K562 (cell line): ENCODE data around the gene TAF1A. TPM values are rescaled to one million over a fixed set of nuclear protein-coding genes. Genes with fewer than 3 reads are reported as not detected.

Experiments used
- ARHGAP35 ChIP-seq: fragments of 450-650 bp; IDR thresholded peaks from 2 replicates; pipeline ENCODE4 v1.6.1; 2018; ENCODE audit not compliant: partially characterized antibody
- ARID1B ChIP-seq: fragments of 450-650 bp; IDR thresholded peaks from 2 replicates; pipeline ENCODE4 v1.6.1; 2016; ENCODE audit warnings: antibody characterized with exemption, mild to moderate bottlenecking, inconsistent platforms
- CREB1 ChIP-seq, 2 experiments: sonication (generic) in 1 of 2; formaldehyde crosslinking in 1 of 2; IDR thresholded peaks; 2 replicates each; pipeline versions ENCODE4 v1.6.1 to v1.8.0; 2012 to 2022; ENCODE audit warnings: inconsistent platforms in 1 of 2, mild to moderate bottlenecking in 1 of 2, missing genetic modification reagents in 1 of 2, moderate library complexity in 1 of 2
- FOSL1 ChIP-seq: fragments of 200-800 bp; sonication (Bioruptor generic); conservative IDR thresholded peaks from 2 replicates; pipeline ENCODE4 v1.6.1; 2016; ENCODE audit warnings: missing genetic modification characterization, missing compliant biosample characterization
- FOXJ2 ChIP-seq: fragments of 200-800 bp; sonication (Bioruptor generic); IDR thresholded peaks from 2 replicates; pipeline ENCODE4 v1.6.1; 2016; ENCODE audit warnings: missing genetic modification characterization, missing compliant biosample characterization
- HMGN3 ChIP-seq: IDR thresholded peaks from 2 replicates; pipeline ENCODE4 v1.6.1; 2011; ENCODE audit warnings: borderline replicate concordance, low read depth, mild to moderate bottlenecking, mixed read lengths, low read length; ENCODE audit not compliant: insufficient read length; ENCODE audit errors: extremely low read depth
- LCOR ChIP-seq: sonication (generic); formaldehyde crosslinking; IDR thresholded peaks from 2 replicates; pipeline ENCODE4 v1.8.0; 2022; ENCODE audit warnings: mild to moderate bottlenecking, missing genetic modification reagents
- OTX1 ChIP-seq: fragments of 450-650 bp; formaldehyde crosslinking; IDR thresholded peaks from 2 replicates; pipeline ENCODE4 v1.4.0; 2022; ENCODE audit warnings: mild to moderate bottlenecking
- PHB ChIP-seq: fragments of 250-450 bp; sonication (Bioruptor Pico); IDR thresholded peaks from 2 replicates; pipeline ENCODE4 v1.5.0; 2021
- PHTF2 ChIP-seq: fragments of 250-450 bp; sonication (Bioruptor Pico); IDR thresholded peaks from 2 replicates; pipeline ENCODE4 v1.5.0; 2021; ENCODE audit warnings: mild to moderate bottlenecking
- PPARD ChIP-seq: fragments of 250-450 bp; sonication (Bioruptor Pico); IDR thresholded peaks from 2 replicates; pipeline ENCODE4 v1.8.0; 2022; ENCODE audit warnings: inconsistent platforms, mild to moderate bottlenecking, moderate library complexity
- PTRF ChIP-seq: fragments of 450-650 bp; IDR thresholded peaks from 2 replicates; pipeline ENCODE4 v1.6.1; 2016; ENCODE audit warnings: mild to moderate bottlenecking, missing genetic modification characterization, missing compliant biosample characterization
- PURB ChIP-seq: sonication (generic); formaldehyde crosslinking; IDR thresholded peaks from 2 replicates; pipeline ENCODE4 v1.9.0; 2021; ENCODE audit warnings: low read depth, mild to moderate bottlenecking, missing genetic modification reagents
- RBM14 ChIP-seq: fragments of 200-400 bp; formaldehyde crosslinking; IDR thresholded peaks from 2 replicates; pipeline ENCODE4 v1.6.1; 2018; ENCODE audit warnings: low read depth, mild to moderate bottlenecking, low read length, moderate library complexity, borderline replicate concordance; ENCODE audit not compliant: insufficient read depth
- SAFB2 ChIP-seq: fragments of 200-400 bp; formaldehyde crosslinking; IDR thresholded peaks from 2 replicates; pipeline ENCODE4 v1.6.1; 2018; ENCODE audit warnings: borderline replicate concordance, low read length, low read depth, moderate library complexity; ENCODE audit not compliant: severe bottlenecking
- ZC3H11A ChIP-seq: IDR thresholded peaks from 2 replicates; pipeline ENCODE4 v1.6.1; 2012; ENCODE audit warnings: low read depth, low read length, improper control_type of control experiment
- ZNF316 ChIP-seq: fragments of 450-650 bp; IDR thresholded peaks from 2 replicates; pipeline ENCODE4 v1.6.1; 2016
- ZNF766 ChIP-seq: fragments of 200-800 bp; sonication (Bioruptor generic); conservative IDR thresholded peaks from 2 replicates; pipeline ENCODE4 v1.6.1; 2016; ENCODE audit warnings: missing genetic modification characterization, missing compliant biosample characterization
- polyA plus RNA-seq, 8 experiments: library from polyadenylated mRNA; depleted of rRNA in 4 of 8; stranded (reverse) in 5 of 8; unstranded in 3 of 8; fragments of >200 nt; fragmentation: Nextera tagmentation in 2 of 8; fragmentation: Illumina TruSeq in 1 of 8; extraction: Ambion mirVana in 2 of 8; extraction: Trizol in 1 of 8; gene quantifications; 2 replicates each; pipeline versions ENCODE4 v1.2.1 to v1.2.3, GENCODE V29; 2011 to 2014; ENCODE audit warnings: inconsistent platforms in 1 of 8, missing spikeins in 1 of 8
- total RNA-seq, 7 experiments: library from RNA; depleted of rRNA in 6 of 7; stranded (reverse); fragments of >200 nt in 6 of 7; fragmentation: Illumina TruSeq in 2 of 7; extraction: Trizol in 2 of 7; gene quantifications; 2 replicates each; pipeline versions ENCODE4 v1.2.1 to v1.2.3, GENCODE V29; 2011 to 2021; ENCODE audit warnings: low replicate concordance in 1 of 7
- TF ChIP-seq, protein P1 (sequence below): fragments of 450-650 bp; formaldehyde crosslinking; IDR thresholded peaks from 2 replicates; pipeline ENCODE4 v1.4.0; 2020; ENCODE audit warnings: mild to moderate bottlenecking, moderate library complexity
- TF ChIP-seq, protein P2 (sequence below): fragments of 250-450 bp; sonication (Bioruptor Pico); IDR thresholded peaks from 2 replicates; pipeline ENCODE4 v1.6.1; 2021; ENCODE audit warnings: mild to moderate bottlenecking
- TF ChIP-seq, protein P3 (sequence below): fragments of 200-800 bp; sonication (Bioruptor generic); IDR thresholded peaks from 2 replicates; pipeline ENCODE4 v1.6.1; 2017; ENCODE audit warnings: missing genetic modification characterization, missing compliant biosample characterization
- TF ChIP-seq, protein P4 (sequence below): IDR thresholded peaks from 3 replicates; pipeline ENCODE4 v1.6.1; 2011; ENCODE audit warnings: borderline replicate concordance, mild to moderate bottlenecking, moderate library complexity; ENCODE audit not compliant: insufficient read length; ENCODE audit errors: extremely low read depth

Gene TAF1A
- total and polyA plus RNA-seq, 9 of the 15 experiments (the other 6 are each of a cell fraction or from before 2014, with no cell fraction given) = 17.8 to 36.8 (median 25.3) TPM

DNA sequence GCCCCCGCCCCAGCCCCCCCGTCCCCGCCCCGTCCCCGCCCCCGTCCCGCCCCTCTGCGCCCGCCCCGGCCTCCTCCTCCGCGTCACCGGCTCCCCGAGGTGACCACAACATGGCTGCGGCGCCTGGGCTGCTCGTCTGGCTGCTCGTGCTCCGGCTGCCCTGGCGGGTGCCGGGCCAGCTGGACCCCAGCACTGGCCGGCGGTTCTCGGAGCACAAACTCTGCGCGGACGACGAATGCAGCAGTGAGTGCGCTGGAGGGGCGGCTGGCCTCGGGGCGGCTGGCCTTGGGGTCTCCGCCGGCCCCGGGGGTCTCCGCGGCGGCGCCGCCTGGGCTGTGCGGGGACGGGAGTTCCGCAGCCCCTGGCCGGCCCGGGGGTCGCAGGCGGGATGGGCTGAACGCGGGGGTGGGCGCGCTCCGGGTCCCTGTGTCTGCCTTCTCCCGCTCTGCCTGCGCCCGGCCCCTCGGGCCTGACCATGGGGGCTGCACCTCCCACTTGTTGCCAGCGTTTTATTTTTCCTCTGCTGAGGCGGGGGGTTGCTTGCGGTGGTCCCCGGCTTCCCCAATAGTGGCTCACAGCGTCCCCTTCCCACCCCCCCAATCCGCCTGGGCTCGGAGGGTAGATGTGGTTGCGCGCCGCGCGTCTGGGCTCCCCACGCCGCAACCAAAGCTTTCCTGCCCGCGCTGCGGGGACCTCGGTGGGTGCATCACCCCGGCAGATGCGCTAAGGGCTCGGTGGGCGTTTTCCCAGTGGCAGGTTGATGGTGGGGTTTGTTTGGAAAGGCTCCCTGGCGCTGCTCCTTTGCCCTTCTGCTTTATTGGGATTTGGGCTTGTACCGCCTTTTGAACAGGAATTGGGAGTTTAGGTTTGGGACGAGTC lies 28.5 kb upstream of the TAF1A start, which contains the start of gene MIA3 (continued):
- TF ChIP-seq, protein P1, sequence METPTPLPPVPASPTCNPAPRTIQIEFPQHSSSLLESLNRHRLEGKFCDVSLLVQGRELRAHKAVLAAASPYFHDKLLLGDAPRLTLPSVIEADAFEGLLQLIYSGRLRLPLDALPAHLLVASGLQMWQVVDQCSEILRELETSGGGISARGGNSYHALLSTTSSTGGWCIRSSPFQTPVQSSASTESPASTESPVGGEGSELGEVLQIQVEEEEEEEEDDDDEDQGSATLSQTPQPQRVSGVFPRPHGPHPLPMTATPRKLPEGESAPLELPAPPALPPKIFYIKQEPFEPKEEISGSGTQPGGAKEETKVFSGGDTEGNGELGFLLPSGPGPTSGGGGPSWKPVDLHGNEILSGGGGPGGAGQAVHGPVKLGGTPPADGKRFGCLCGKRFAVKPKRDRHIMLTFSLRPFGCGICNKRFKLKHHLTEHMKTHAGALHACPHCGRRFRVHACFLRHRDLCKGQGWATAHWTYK = peak; percentile 79
- TF ChIP-seq HMGN3 (no peak), FOSL1 (no peak), LCOR (CRISPR knock-in tag) (no peak), PURB (CRISPR knock-in tag) (no peak), PPARD (CRISPR knock-in tag) (no peak), FOXJ2 (tag) (no peak), SAFB2 (no peak), PHTF2 (no peak), ZNF766 (no peak), PTRF (tag) (no peak), ARHGAP35 (no peak), ZNF316 (no peak), ARID1B (no peak), PHB (CRISPR knock-in tag) (no peak), OTX1 (CRISPR knock-in tag) (no peak), CREB1 (IDR thresholded peaks at IDR 0.05) (peak; percentile 55; the same call in 1 of the 2 replicates), CREB1 (CRISPR knock-in tag; IDR thresholded peaks at IDR 0.05) (peak; percentile 74), ZC3H11A (no peak), RBM14 (no peak)
- TF ChIP-seq, protein P2, sequence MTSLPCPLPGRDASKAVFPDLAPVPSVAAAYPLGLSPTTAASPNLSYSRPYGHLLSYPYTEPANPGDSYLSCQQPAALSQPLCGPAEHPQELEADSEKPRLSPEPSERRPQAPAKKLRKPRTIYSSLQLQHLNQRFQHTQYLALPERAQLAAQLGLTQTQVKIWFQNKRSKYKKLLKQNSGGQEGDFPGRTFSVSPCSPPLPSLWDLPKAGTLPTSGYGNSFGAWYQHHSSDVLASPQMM (CRISPR knock-in tag) = no peak
- TF ChIP-seq, protein P3, sequence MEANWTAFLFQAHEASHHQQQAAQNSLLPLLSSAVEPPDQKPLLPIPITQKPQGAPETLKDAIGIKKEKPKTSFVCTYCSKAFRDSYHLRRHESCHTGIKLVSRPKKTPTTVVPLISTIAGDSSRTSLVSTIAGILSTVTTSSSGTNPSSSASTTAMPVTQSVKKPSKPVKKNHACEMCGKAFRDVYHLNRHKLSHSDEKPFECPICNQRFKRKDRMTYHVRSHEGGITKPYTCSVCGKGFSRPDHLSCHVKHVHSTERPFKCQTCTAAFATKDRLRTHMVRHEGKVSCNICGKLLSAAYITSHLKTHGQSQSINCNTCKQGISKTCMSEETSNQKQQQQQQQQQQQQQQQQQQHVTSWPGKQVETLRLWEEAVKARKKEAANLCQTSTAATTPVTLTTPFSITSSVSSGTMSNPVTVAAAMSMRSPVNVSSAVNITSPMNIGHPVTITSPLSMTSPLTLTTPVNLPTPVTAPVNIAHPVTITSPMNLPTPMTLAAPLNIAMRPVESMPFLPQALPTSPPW (CRISPR knock-in tag) = peak; percentile 84
- TF ChIP-seq, protein P4, sequence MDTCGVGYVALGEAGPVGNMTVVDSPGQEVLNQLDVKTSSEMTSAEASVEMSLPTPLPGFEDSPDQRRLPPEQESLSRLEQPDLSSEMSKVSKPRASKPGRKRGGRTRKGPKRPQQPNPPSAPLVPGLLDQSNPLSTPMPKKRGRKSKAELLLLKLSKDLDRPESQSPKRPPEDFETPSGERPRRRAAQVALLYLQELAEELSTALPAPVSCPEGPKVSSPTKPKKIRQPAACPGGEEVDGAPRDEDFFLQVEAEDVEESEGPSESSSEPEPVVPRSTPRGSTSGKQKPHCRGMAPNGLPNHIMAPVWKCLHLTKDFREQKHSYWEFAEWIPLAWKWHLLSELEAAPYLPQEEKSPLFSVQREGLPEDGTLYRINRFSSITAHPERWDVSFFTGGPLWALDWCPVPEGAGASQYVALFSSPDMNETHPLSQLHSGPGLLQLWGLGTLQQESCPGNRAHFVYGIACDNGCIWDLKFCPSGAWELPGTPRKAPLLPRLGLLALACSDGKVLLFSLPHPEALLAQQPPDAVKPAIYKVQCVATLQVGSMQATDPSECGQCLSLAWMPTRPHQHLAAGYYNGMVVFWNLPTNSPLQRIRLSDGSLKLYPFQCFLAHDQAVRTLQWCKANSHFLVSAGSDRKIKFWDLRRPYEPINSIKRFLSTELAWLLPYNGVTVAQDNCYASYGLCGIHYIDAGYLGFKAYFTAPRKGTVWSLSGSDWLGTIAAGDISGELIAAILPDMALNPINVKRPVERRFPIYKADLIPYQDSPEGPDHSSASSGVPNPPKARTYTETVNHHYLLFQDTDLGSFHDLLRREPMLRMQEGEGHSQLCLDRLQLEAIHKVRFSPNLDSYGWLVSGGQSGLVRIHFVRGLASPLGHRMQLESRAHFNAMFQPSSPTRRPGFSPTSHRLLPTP = no peak
